PFSK-1 (cell line): ENCODE data around the gene KCNQ5.

ENCODE experiments used
- FOXP2 ChIP-seq: optimal IDR thresholded peaks from 2 replicates; pipeline ENCODE3; 2011; ENCODE audit warnings: borderline replicate concordance, control low read depth, inconsistent platforms; ENCODE audit not compliant: insufficient read depth; ENCODE audit errors: extremely low read length, extremely low read depth
- POLR2AphosphoS5 ChIP-seq: IDR thresholded peaks from 2 replicates; pipeline ENCODE4 v1.6.1; 2012; ENCODE audit warnings: low read depth, mild to moderate bottlenecking, control low read depth, low read length, moderate library complexity
- REST ChIP-seq, 2 experiments: IDR thresholded peaks; 2 replicates each; pipeline versions ENCODE4 v1.6.1 to v1.8.0; 2011 to 2012; ENCODE audit warnings: low read depth in 2 of 2, low read length in 2 of 2, control low read depth in 1 of 2, inconsistent platforms in 1 of 2, mild to moderate bottlenecking in 1 of 2, moderate library complexity in 1 of 2; ENCODE audit not compliant: insufficient read depth in 1 of 2
- SIN3A ChIP-seq: IDR thresholded peaks from 2 replicates; pipeline ENCODE4 v1.6.1; 2012; ENCODE audit warnings: mild to moderate bottlenecking, low read length, moderate library complexity, borderline replicate concordance; ENCODE audit not compliant: insufficient read depth
- TAF1 ChIP-seq: IDR thresholded peaks from 2 replicates; pipeline ENCODE4 v1.6.1; 2012; ENCODE audit warnings: low read length, control low read depth, borderline replicate concordance; ENCODE audit not compliant: insufficient read depth

Gene KCNQ5

GRCh38 chr6:72784581-72784980 is 162.7 kb downstream of the KCNQ5 start:
- TF ChIP-seq SIN3A: no peak
- TF ChIP-seq TAF1: no peak
- no peak for TF ChIP-seq REST (IDR thresholded peaks at IDR 0.05; ENCODE audit: insufficient read depth in 1 of 2, low read depth in 2 of 2, low read length in 2 of 2)
- TF ChIP-seq POLR2AphosphoS5: no peak
- TF ChIP-seq FOXP2: no peak

GRCh38 chr6:72787391-72788031 is 165.6 kb downstream of the KCNQ5 start:
- TF ChIP-seq FOXP2 (peak; percentile 16), TAF1 (no peak)

GRCh38 chr6:72788188-72788587 is 166.3 kb downstream of the KCNQ5 start:
- TF ChIP-seq SIN3A (no peak), FOXP2 (no peak), REST (IDR thresholded peaks at IDR 0.05; ENCODE audit: insufficient read depth in 1 of 2, low read depth in 2 of 2, low read length in 2 of 2) (no peak), TAF1 (no peak), POLR2AphosphoS5 (no peak)

- TF ChIP-seq TAF1 (no peak), POLR2AphosphoS5 (no peak), FOXP2 (no peak), SIN3A (no peak), REST (IDR thresholded peaks at IDR 0.05; ENCODE audit: insufficient read depth in 1 of 2, low read depth in 2 of 2, low read length in 2 of 2) (no peak)
These were observed 167.3 kb downstream of the KCNQ5 start for GRCh38 chr6:72789145-72789544.

GRCh38 chr6:72792692-72793091 is 170.8 kb downstream of the KCNQ5 start:
- TF ChIP-seq POLR2AphosphoS5 (no peak), SIN3A (no peak), FOXP2 (no peak)

- TF ChIP-seq POLR2AphosphoS5 (no peak), SIN3A (no peak), REST (IDR thresholded peaks at IDR 0.05; ENCODE audit: insufficient read depth in 1 of 2, low read depth in 2 of 2, low read length in 2 of 2) (no peak), TAF1 (no peak), FOXP2 (no peak)
These were observed 172.0 kb downstream of the KCNQ5 start for GRCh38 chr6:72793641-72794395.
